CD4-positive, alpha-beta T cell treated with Interleukin-17A for 1 hour (primary cell): ENCODE measurements around the gene SLC1A2.
"Not testable (repeated sequence)": the region's sequence is repeated elsewhere in the genome, so short reads cannot be mapped to it uniquely, and the experiment has no call there.

Experiments used
- DNase-seq: peaks from one replicate; pipeline ENCODE4 v3.0.0-alpha.2; 2020

SLC1A2 gene

GRCh38 chr11:35238882-35239281 is 180.5 kb downstream of the SLC1A2 start:
- no peak for DNase-seq

DNA sequence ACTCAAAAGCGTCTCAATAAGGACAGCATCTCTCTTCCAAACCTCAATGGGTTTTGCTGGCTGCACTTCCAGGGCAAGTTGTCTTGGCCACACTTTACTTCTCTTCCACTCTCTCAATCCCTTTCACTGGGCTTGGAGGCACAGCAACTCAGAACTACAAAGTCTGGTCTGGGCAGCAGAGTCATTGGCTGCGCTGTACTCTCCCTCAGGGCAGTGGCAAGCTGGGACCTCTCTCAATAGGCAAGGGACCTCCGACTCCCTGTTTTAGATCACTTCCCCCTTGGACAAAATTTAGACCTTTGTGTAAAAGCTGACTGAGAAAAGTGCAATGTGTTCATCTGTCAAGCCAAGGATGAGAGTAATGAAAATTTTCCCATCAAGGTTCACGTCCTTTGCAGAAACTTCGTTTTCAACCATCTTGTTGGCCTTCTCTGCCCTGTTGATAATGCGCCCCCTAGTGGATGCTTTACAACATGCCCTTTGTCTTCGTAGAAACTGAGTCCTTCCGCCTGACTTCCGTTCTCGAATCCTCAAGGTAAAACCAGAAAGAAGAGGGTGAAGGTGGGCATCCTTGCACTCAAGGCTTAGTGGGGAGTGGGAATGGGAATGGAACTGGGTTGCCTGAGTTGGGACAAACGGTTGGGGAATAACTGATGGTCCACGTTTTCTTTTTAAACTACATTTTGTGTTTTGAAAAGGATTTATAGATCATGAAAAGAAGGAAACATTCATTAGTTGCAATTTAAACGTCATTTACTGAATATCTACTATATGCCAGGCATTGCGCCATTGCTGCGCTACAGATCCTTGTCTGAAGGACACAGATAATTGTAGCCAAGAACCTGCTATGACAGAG is 181.3 kb downstream of the SLC1A2 start:
- peak; percentile 80 for DNase-seq

DNA sequence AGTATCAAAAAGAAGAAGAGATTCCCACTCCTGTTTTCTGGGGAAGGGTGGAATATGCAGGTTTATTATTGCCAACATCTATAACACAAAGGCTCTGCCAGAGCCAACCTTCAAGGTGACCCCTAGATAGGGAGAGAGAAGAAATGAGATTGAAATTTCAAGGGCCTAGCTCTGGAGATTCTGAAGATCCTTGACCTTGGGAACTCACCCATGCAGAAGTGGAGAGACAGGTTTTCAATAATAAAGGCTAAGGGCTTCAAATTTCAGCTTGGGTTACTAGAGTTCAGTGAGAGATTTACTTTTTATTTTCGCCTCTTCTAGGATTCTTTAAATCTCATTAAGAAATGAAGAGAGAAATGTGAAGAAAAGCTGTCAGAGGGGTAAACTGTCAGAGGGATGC is 182.0 kb downstream of the SLC1A2 start:
- DNase-seq: no peak

DNA sequence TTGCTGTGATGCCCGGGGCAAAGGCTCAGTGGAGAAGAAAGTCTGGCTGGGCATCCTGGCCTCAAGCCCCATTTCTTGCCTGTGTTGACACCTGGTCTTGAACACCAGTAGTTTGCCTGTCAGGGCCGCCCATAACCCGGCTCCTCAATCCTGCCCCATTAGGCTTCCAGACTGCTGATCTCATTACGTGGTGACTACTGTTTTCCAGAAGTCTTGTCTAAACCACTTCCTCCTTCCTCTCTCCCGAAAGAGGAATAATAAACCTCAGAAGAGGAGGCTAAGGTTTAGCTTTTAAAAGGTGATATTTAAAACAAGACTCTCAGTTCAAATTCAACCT is 182.7 kb downstream of the SLC1A2 start:
- DNase-seq: no peak

DNA sequence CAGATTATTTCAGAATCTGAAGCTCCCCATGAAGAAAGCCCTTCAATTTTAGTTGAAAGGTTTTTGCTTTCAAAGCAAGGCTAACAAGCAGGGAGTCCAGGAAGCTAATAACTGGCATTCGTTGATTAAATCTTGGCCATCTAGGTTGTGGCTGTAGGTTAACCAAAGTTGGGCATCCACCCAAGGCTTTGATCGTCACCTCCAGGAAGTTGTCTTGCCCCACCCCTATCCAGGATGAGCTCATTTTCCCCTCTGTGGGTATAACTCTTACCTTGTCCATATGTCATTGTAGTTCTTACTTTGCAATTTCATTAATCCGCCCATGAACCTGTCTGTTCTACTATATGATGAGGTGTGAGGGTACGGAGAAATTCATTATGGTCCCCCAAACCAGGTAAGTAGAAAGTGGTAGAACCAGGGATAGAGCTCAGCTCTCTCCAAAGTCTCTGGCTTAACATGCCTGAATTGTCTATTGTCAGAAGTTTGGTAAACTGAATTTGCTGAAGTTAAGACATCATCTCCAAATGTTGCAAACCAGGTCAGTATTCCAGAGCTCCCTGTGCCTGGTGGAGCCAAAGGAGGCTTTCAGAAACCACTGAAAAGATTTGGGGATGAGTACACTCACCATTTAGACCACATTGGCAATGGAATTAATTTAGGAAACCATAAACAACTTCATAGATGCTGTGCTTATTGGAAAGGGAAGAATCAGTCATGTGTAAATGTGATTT is 183.3 kb downstream of the SLC1A2 start:
- peak; percentile 84 for DNase-seq

DNA sequence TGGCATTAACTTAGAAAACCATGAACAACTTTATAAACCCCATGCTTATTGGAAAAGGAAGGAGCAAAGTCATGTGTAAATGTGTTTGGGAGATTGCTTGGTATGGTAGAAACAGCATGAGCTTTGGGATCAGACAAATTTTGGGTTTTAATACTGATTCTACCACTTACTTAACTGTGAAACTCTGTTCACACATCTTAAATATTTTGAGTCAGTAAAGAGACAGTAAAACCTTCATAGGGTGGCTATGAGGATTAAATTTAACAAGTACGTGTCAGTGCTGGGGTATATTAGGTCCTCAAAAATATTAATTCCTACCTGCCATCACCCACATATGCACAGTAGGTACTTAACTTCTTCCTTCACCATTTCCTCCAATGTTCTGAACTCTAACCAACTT is 183.9 kb downstream of the SLC1A2 start:
- DNase-seq: no peak

- no peak for DNase-seq
Measured at GRCh38 chr11:35235157-35235468, 184.2 kb downstream of the SLC1A2 start.

- no peak for DNase-seq
Measured at GRCh38 chr11:35234460-35235156, 184.8 kb downstream of the SLC1A2 start.

GRCh38 chr11:35233518-35233917 is 185.8 kb downstream of the SLC1A2 start:
- DNase-seq: no peak

DNA sequence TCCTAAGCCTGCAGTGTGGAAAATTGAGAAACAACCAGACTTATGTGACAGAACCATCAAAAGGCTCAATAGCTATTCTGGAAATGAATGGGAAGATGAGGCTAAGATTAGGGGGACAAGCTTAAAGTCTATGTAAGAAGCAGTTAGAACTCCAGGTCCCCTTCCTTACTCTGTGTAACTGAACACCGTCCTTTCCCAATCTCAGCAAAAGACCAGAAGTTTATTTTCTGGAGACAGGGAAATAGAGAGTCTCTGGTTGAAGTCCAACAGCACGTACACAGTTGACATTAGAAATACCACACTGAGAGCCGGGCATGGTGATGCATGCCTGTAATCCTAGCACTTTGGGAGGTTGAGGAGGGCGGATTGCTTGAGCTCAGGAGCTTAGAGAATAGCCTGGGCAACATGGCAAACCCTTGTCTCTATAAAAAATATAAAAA is 186.4 kb downstream of the SLC1A2 start:
- no peak for DNase-seq

GRCh38 chr11:35231076-35231860 is 188.1 kb downstream of the SLC1A2 start:
- no peak for DNase-seq

- no peak for DNase-seq
Measured at GRCh38 chr11:35230388-35230787, 189.0 kb downstream of the SLC1A2 start.

GRCh38 chr11:35228328-35228725 is 191.0 kb downstream of the SLC1A2 start:
- DNase-seq: no peak

DNA sequence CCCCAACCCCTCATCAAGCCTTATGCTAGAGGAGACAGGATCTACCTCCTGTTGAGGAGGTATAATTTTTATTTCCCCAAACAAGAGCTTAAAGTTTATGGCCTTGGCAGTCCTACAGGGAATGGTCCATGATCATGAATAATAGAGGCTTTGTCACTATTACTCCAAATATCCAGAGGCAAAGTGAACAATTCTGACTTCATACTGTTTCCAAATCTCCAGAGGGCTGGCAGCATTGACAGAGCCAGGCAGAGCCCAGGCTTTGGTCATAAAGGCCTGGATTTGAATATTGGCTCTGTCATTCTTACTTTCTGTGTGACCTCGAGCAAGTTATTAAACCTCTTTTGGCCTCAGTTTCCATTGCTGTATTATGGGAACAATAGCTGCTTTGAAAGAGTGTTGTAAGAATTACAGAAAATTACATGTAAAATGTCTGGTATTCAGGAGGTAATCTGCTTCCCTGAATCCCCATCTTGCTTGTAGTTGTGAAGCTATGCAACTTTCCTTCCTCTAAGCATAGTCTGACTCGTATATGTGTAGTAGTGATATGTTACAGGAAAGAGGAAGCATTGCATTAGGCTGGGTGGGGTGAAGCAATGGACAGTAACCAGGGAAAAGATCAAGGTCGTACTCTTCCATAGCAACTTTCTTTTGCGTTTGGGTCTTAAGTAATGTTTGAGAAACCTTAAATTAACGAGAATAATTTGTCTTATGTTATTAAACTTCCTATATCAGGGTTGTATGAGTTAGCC is 191.6 kb downstream of the SLC1A2 start:
- no peak for DNase-seq

DNA sequence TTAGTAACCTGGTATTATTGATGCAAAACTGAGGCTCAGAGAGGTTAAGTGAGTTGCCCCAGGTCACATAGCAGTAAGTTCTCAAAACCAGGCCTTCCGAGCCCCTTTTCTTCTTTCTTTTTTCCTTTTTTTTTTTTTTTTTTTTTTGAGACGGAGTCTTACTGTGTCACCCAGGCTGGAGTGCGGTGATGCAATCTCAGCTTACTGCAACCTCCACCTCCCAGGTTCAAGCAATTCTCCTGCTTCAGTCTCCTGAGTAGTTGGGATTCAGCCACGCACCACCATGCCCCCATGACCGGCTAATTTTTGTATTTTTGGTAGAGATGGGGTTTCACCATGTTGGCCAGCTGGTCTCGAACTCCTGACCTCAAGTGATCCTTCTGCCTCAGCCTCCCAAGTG is 192.6 kb downstream of the SLC1A2 start:
- not testable (repeated sequence) for DNase-seq

GRCh38 chr11:35225946-35226520 is 193.3 kb downstream of the SLC1A2 start:
- no peak for DNase-seq

GRCh38 chr11:35223991-35224390 is 195.4 kb downstream of the SLC1A2 start:
- no peak for DNase-seq

DNA sequence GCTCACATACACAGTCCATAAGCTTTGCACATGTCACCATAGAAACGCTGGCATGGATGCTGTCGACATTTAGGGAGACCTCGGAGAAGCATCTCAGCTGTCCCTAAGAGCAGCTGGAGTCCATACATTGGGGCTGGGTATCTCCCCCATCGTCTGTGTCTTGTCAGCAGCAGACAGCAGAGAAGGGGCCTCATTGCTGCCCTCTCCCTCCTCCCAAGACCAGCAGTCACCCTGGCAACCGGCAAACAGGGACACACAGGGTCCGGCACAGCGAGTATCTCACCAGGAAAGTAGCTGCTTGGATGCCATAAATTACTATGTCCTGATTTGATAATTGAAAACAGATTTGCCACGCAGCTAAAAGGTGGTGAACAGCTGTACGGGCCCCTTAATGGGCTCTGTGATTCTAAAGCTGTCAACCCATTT is 196.0 kb downstream of the SLC1A2 start:
- no peak for DNase-seq

- DNase-seq: no peak
Measured at GRCh38 chr11:35218956-35219355, 200.4 kb downstream of the SLC1A2 start.

- peak; percentile 65 for DNase-seq
Measured at GRCh38 chr11:35216962-35217678, 202.2 kb downstream of the SLC1A2 start.

DNA sequence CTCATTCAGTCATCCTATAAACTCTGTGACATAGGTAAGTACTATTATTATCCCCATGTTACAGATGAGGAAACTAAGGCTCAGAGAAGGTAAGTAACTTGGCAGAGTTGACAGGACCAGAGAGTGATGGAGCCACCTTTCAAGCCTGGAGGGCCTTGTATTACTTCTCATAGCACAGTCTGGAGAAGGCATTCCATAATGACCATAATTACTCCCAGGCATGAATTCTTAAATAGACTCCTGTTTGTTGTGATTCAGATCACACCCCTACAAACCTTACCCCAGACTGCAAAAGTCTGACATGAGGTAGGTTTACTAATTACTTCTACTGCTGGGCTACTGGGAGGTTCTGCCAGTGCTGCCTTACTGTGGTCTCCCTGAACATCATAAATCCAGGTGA is 203.4 kb downstream of the SLC1A2 start:
- DNase-seq: no peak
